Choroid plexus epithelial cell (primary cell): ENCODE measurements around the gene RET.
A peak's percentile ranks its signal among the peaks of the same experiment; 100 is the strongest.

Experiments used
- DNase-seq: peaks from one replicate; pipeline ENCODE4 v3.0.0-alpha.2; 2010; ENCODE audit warnings: low read depth
- H3K4me3 ChIP-seq: 2 replicates; pipeline ENCODE4 v1.5.1; 2011; ENCODE audit warnings: low read depth, mild to moderate bottlenecking, control low read depth, low read length, moderate library complexity
- CTCF ChIP-seq: conservative IDR thresholded peaks from 2 replicates; pipeline ENCODE4 v1.5.1; 2011; ENCODE audit warnings: low read depth, mild to moderate bottlenecking, control low read depth, inconsistent platforms, low read length, moderate library complexity

The RET gene

GRCh38 chr10:43105956-43106229, 29.0 kb downstream of the RET start:
- H3K4me3 ChIP-seq, result no peak overlapping the region
- no peak for TF ChIP-seq CTCF
- DNase-seq, result no peak

GRCh38 chr10:43106256-43107091, 29.6 kb downstream of the RET start:
- TF ChIP-seq CTCF, result no peak
- no peak for DNase-seq
- no peak overlapping the region for H3K4me3 ChIP-seq

- TF ChIP-seq CTCF, result no peak
- DNase-seq, result no peak
- no peak overlapping the region for H3K4me3 ChIP-seq
Observed at GRCh38 chr10:43108951-43109350, 32.1 kb downstream of the RET start.

- no peak for DNase-seq
- TF ChIP-seq CTCF, result no peak
- H3K4me3 ChIP-seq, result no peak overlapping the region
Observed at GRCh38 chr10:43109671-43110249, 32.9 kb downstream of the RET start.

- peak; percentile 3 for TF ChIP-seq CTCF
- H3K4me3 ChIP-seq, result no peak overlapping the region
- peak; percentile 53 for DNase-seq
Observed at GRCh38 chr10:43110338-43111071, 33.6 kb downstream of the RET start.

- H3K4me3 ChIP-seq, result no peak overlapping the region
- TF ChIP-seq CTCF, result no peak
- DNase-seq, result no peak
Observed at GRCh38 chr10:43111101-43111500, 34.2 kb downstream of the RET start.
